Measurements from ENCODE around the gene PINK1.
"Not testable (repeated sequence)": the region's sequence is repeated elsewhere in the genome, so short reads cannot be mapped to it uniquely, and the experiment has no call there.

PINK1 gene

GRCh38 chr1:20644416-20644815 is 11.2 kb downstream of the PINK1 start:
- DNase-seq (ENCODE audit: low read depth in 2 of 2) = no peak

- DNase-seq (ENCODE audit: low read depth in 2 of 2) = no peak
Observed at GRCh38 chr1:20645414-20645813, 12.2 kb downstream of the PINK1 start.

GRCh38 chr1:20648438-20648837 is 15.2 kb downstream of the PINK1 start:
- no peak for DNase-seq (ENCODE audit: low read depth in 2 of 2)

GRCh38 chr1:20648946-20649345 is 15.7 kb downstream of the PINK1 start:
- no peak for DNase-seq (ENCODE audit: low read depth in 2 of 2)

GRCh38 chr1:20652300-20652699 is 19.0 kb downstream of the PINK1 start:
- DNase-seq (ENCODE audit: low read depth in 2 of 2) = no peak

GRCh38 chr1:20654104-20654690 is 20.9 kb downstream of the PINK1 start:
- no peak for DNase-seq (ENCODE audit: low read depth in 2 of 2)

GRCh38 chr1:20657024-20657423 is 23.8 kb downstream of the PINK1 start:
- no peak for DNase-seq (ENCODE audit: low read depth in 2 of 2)

- no peak for DNase-seq (ENCODE audit: low read depth in 2 of 2)
Observed at GRCh38 chr1:20658166-20658915, 25.1 kb downstream of the PINK1 start.

- no peak for DNase-seq (ENCODE audit: low read depth in 2 of 2)
Observed at GRCh38 chr1:20660363-20660762, 27.1 kb downstream of the PINK1 start.

- DNase-seq (ENCODE audit: low read depth in 2 of 2) = no peak
Observed at GRCh38 chr1:20660847-20661206, 27.6 kb downstream of the PINK1 start.

- peak; percentile 88 to 93 for DNase-seq (ENCODE audit: low read depth in 2 of 2)
Observed at GRCh38 chr1:20661207-20662109, 28.2 kb downstream of the PINK1 start, which contains the start of gene DDOST. DDOST (minus strand) TSS chr1:20661369; CDS start chr1:20661350, 19 bp downstream.

GRCh38 chr1:20662110-20662475 is 28.8 kb downstream of the PINK1 start:
- DNase-seq (ENCODE audit: low read depth in 2 of 2) = no peak

GRCh38 chr1:20663365-20663764 is 30.1 kb downstream of the PINK1 start:
- DNase-seq (ENCODE audit: low read depth in 2 of 2) = no peak

- DNase-seq (ENCODE audit: low read depth in 2 of 2) = no peak
Observed at GRCh38 chr1:20663969-20664715, 30.9 kb downstream of the PINK1 start.

- no peak for DNase-seq (ENCODE audit: low read depth in 2 of 2)
Observed at GRCh38 chr1:20665726-20666125, 32.5 kb downstream of the PINK1 start.

- no peak for DNase-seq (ENCODE audit: low read depth in 2 of 2)
Observed at GRCh38 chr1:20666146-20666545, 32.9 kb downstream of the PINK1 start.

GRCh38 chr1:20666804-20667203 is 33.5 kb downstream of the PINK1 start:
- no peak for DNase-seq (ENCODE audit: low read depth in 2 of 2)

GRCh38 chr1:20668581-20668980 is 35.3 kb downstream of the PINK1 start:
- no peak for DNase-seq (ENCODE audit: low read depth in 2 of 2)

- DNase-seq (ENCODE audit: low read depth in 2 of 2) = no peak
Observed at GRCh38 chr1:20670936-20671335, 37.7 kb downstream of the PINK1 start.

- DNase-seq (ENCODE audit: low read depth in 2 of 2) = no peak
Observed at GRCh38 chr1:20672265-20672632, 39.0 kb downstream of the PINK1 start.

- DNase-seq (ENCODE audit: low read depth in 2 of 2) = not testable (repeated sequence)
Observed at GRCh38 chr1:20673626-20674025, 40.4 kb downstream of the PINK1 start.

- DNase-seq (ENCODE audit: low read depth in 2 of 2) = no peak
Observed at GRCh38 chr1:20678599-20678998, 45.3 kb downstream of the PINK1 start.

All from stimulated activated CD4-positive, alpha-beta T cell treated with anti-CD3 and anti-CD28 coated beads, Interleukin-4, amount 100 ng/mL, for 48 hours (primary cell).